HG03280 (cell line): ENCODE measurements around the gene CFAP221.

Experiments
- ATAC-seq: cut with Tn5 transposase; IDR thresholded peaks from one replicate; pipeline ENCODE4 v1.9.1; 2021; ENCODE audit warnings: mild to moderate bottlenecking, moderate library complexity; ENCODE audit not compliant: unreplicated experiment

CFAP221 gene

DNA sequence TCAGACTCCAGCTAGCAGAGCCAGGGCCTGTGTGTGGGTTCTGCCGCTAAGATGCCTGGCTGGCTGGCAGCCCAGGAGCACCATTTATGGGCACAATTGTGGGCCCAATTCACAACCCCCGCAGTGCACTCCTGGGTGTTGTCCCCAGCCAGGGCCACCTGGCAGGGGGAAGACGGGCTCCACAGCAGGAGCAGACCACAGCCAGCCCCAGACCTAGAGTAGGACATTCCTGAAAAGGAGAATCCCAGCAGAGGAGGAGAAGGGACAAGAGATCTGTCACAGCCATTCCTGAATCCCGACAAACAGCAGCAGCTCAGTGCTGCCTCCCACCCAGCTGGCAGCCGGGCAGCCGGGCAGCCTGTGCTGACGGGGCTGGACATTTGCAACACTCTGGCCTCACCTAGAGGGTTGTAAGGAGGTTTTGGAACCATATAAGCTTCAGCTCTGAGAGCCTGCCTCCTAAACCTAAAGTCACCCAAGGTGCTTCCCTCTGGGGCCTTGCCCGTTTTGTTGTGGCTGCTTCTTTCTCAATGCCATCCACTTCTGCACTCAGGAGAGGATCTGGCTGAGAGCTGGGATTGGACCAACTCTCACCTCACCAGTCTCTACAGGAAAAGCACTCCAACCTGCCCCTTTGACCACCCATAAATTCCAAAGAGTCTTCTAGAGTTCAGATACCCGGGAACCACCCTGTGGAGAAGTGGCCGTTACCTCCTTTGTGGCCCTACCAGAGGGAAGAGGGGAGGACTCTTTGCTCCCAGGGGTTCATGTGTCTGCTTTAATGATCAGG, 130.7 kb downstream of the CFAP221 start:
- ATAC-seq, result no peak

DNA sequence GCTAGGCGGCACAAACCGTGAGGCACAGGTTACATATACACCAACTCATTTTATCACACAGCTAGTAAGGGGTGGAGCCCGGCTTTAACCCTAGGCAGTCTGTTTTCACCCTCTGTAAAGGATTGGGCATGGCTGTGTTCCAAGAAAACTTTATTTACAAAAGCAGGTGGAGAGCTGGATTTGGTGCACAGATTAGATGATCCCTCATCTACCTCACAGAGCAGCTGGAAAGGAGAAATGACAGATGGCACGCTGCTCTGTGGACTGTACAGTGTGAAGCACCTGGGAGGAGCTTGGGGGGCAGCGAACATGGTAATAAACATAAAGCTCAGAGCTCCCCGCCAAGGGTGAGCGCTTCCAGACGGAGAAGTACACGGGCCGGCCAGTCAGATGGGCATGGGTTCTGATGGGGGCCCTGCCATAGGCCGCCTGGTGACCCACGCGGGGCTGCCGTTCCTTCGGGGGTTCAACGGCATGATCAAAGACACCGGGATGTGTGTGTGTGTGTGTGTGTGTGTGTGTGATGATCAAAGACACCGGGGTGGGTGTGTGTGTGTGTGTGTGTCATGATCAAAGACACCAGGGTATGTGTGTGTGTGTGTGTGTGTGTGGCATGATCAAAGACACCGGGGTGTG, 133.9 kb downstream of the CFAP221 start:
- no peak for ATAC-seq

- ATAC-seq, result no peak
These were observed 135.2 kb downstream of the CFAP221 start for GRCh38 chr2:119679526-119679837.

- no peak for ATAC-seq
These were observed 135.6 kb downstream of the CFAP221 start for GRCh38 chr2:119679846-119680245.

- ATAC-seq, result no peak
These were observed 136.4 kb downstream of the CFAP221 start for GRCh38 chr2:119680457-119681202.

GRCh38 chr2:119681203-119681867, 137.1 kb downstream of the CFAP221 start:
- ATAC-seq, result no peak

GRCh38 chr2:119681868-119682220, 137.6 kb downstream of the CFAP221 start:
- no peak for ATAC-seq

GRCh38 chr2:119682578-119682977, 138.3 kb downstream of the CFAP221 start:
- ATAC-seq, result no peak

- ATAC-seq, result no peak
These were observed 138.9 kb downstream of the CFAP221 start for GRCh38 chr2:119683074-119683712.

GRCh38 chr2:119683713-119684443, 139.6 kb downstream of the CFAP221 start:
- ATAC-seq, result no peak

DNA sequence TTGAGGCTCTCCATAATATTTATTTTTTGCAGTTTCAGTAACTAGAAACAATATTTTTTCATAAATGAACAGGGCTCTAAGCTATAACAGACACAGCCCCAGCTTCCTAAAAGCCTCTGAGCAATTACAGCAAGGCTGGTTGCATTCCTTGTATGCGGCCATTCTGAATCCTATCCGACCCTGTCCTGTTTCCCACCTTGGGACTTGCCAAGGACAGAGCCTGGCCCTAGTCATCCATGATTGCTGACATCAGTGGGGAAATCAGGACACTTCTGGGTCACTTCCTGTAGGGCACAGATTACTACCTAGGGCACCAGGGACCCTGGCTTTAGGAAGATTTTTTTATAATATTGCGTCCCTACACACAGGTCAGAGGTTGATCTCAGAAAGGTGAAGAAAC, 140.3 kb downstream of the CFAP221 start:
- ATAC-seq, result no peak

DNA sequence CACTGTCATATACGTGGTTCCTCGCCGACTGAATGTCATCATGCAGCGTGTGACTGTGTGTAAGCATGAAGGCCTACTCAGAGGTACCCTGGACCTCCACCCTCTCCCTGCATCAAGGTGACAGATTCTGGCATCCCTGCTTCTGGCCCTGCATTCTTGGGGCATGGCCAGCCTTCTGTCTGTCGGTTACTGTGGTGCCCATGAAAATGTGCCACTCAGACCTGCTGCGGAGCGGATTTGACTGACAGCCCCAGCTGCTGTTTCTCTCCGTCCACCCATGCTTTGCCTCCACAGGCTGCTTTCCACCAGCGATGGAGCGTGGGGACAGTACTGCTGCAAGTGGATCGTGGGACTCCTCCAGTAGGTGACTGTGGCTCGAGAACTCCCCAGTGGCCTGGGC, 144.4 kb downstream of the CFAP221 start:
- no peak for ATAC-seq

DNA sequence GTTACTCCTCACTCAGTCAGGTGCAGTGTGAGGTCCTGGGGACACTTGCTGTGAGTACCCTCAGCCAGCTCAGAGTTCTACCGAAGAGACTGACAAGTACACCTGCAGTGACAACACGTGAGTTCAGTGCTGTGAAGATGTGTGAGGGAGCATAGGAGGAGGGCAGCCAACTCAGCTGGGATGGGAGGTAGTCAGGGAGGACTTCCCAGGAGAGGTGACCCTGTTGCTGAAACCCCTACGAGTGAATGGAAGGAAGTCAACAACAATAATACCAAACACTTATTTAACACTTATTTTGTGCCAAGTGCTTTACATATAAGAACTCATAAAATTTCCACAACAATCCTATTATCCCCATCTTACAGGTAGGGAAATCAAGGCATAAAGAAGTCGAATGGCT, 145.0 kb downstream of the CFAP221 start:
- ATAC-seq, result no peak

DNA sequence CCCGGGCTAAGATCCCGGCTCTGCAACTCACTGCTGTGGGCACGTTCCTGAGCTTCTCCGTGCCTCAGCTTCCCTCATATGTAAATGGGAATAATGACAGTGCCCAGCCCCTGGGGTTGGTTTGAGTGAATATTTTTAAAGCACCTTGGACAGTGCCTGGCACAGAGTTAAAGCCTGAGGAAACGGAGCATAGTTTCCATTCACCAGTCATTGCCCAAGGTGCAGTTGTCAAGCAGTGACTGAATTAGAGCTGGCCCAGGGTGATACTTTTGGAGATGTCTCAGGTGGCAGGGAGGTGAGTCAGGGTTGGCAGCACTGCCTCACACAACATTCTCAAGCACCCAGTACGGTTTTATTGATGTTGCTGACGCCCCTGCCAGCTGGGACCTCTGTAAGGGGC, 146.9 kb downstream of the CFAP221 start:
- no peak for ATAC-seq

DNA sequence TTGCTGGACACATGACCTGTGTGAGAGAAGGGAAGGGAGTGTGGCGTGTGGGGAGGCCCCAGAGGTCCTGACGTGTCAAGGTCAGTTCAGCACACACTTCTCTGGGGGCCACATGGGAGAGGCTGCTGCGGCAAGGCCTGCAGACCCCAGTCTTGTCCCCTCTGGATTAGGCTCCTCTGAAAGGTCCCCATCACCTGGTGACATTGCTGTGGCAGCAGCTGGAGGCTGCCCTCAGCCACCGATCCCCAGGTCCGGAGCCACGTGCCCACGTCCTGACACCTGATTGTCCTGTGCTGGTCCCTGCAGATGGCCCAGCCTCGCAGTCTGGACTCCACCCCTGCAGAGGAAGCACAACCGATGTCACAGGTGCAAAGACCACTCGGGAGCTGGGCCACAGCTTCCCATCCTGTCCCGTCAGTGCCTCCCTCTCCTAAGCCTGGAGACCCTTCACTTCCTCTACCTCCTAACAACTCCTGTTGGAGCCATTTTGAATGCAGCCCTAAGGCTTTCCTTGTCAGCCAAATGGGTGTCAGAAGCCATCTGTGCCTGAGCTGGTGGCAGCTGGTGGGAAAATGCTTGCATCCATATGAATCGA, 147.5 kb downstream of the CFAP221 start:
- no peak for ATAC-seq

GRCh38 chr2:119692310-119692709, 148.1 kb downstream of the CFAP221 start:
- no peak for ATAC-seq

DNA sequence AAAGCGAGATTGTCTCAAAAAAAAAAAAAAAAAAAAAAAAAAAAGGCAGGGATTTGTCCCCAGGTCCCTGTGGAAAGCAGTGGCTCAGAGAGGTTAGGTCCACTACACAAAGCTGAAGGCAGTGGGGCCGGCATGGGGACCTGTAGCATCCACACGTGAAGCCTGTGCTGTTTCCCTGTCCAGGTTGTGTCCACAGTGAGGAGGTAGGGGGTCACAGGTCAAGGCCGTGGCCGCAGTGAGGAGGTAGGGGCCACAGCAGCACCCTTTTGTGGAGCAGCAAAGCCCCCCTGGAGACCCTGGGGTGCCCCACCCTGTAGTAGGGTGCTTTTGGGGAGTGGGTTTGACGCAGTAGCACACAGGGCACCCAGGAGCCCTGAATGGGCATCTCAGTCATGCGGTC, 148.7 kb downstream of the CFAP221 start:
- no peak for ATAC-seq

DNA sequence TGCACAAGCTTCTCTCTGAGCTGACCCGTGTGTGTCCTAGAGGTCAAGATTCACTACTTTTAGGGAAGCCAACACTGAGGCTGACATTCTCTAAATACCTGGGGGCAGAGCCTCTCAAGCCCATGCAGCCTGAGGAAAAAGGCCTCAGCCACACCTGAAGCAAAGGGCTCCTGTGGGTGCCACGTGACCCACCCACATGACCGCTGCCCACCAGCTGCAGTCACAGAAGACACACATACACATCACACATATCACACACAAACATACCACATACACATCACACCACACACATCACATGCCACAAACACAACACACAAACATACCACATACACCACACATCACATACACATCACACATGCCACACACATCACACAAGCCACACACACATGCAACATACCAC, 149.3 kb downstream of the CFAP221 start:
- no peak for ATAC-seq

GRCh38 chr2:119693967-119694366, 149.7 kb downstream of the CFAP221 start:
- no peak for ATAC-seq

DNA sequence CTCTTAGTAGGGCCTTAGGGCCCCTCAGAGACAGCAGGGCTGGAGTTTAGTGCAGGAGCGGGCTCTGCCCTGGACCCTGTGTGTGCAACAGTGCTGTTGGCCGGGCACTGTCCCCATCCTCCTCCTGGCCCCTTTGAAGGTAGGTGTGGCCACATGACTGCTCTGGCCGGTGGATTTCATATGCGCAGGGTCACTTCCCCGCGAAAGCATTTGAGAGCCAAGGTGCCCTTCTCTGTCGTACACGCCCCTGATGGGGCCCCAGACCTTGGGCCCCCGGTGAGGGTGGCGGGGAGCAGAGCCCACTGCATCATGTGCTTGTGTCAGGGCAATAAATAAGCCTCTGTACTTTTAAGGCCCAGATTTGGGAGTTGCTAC, 150.2 kb downstream of the CFAP221 start:
- ATAC-seq, result no peak
